A549 (cell line): Measurements from ENCODE around the gene NLGN2. TPM values are rescaled to one million over a fixed set of nuclear protein-coding genes. Genes with fewer than 3 reads are reported as not detected.
A peak's percentile ranks its signal among the peaks of the same experiment; 100 is the strongest.

Experiments
- ATAC-seq, 2 experiments: fragments of 200-7000 bp in 1 of 2; fragments of >200 bp in 1 of 2; cut with Nextera tagmentation in 1 of 2; cut with Tn5 transposase in 1 of 2; 3 replicates each; pipeline versions ENCODE4 v1.8.0 to v1.9.1; 2018 to 2020; ENCODE audit warnings: mild to moderate bottlenecking in 1 of 2, moderate library complexity in 1 of 2
- CTCF ChIA-PET: fragments of 300-600 bp; sonication (Branson Sonifier 250); formaldehyde crosslinking; extraction: SDS; loops from one replicate; lab custom pipeline; 2021; ENCODE audit warnings: antibody characterized with exemption, inconsistent platforms; lab: Yijun Ruan, JAX
- POLR2A ChIA-PET: fragments of 350-600 bp; formaldehyde crosslinking; extraction: SDS; loops from one replicate; lab custom pipeline; 2021; ENCODE audit warnings: antibody characterized with exemption, inconsistent platforms; lab: Yijun Ruan, JAX
- DNase-seq, 2 experiments: peaks; one replicate each; pipeline versions ENCODE4 v3.0.0 to v3.0.0-alpha.2; 2011 to 2016; ENCODE audit warnings: low read depth in 1 of 2, low spot score in 1 of 2
- FAIRE-seq: peaks from 2 replicates; lab custom pipeline; 2011; peaks lifted over from hg19 to GRCh38; lab: Jason Lieb, UNC
- H3K27ac ChIP-seq, 2 experiments: fragments of >200 bp; sonication (Bioruptor Twin); formaldehyde crosslinking; 3 replicates each; pipeline ENCODE4 v1.5.1; 2016 to 2017
- H3K4me1 ChIP-seq: fragments of >200 bp; sonication (Bioruptor Twin); formaldehyde crosslinking; 3 replicates; pipeline ENCODE4 v1.6.1; 2016
- H3K4me2 ChIP-seq: fragments of >200 bp; sonication (Bioruptor Twin); formaldehyde crosslinking; 3 replicates; pipeline ENCODE4 v1.6.1; 2016
- H3K4me3 ChIP-seq: fragments of >200 bp; sonication (Bioruptor Twin); formaldehyde crosslinking; 3 replicates; pipeline ENCODE4 v1.5.1; 2016
- H3K9me3 ChIP-seq: fragments of >200 bp; sonication (Bioruptor Twin); formaldehyde crosslinking; 3 replicates; pipeline ENCODE4 v1.6.1; 2016
- ESRRA ChIP-seq: fragments of 150-350 bp; IDR thresholded peaks from 2 replicates; pipeline ENCODE4 v1.6.1; 2014; ENCODE audit warnings: mild to moderate bottlenecking, low read length, borderline replicate concordance
- FOSL2 ChIP-seq, 2 experiments: fragments of 450-650 bp in 1 of 2; fragments of >200 bp in 1 of 2; sonication (Bioruptor Twin) in 1 of 2; formaldehyde crosslinking; IDR thresholded peaks; 2 replicates each; pipeline versions ENCODE4 v1.5.0 to v1.6.1; 2016 to 2020; ENCODE audit warnings: mild to moderate bottlenecking in 1 of 2, moderate library complexity in 1 of 2
- HEYL ChIP-seq: fragments of 250-450 bp; sonication (Bioruptor Pico); IDR thresholded peaks from 2 replicates; pipeline ENCODE4 v1.8.0; 2021; ENCODE audit warnings: mild to moderate bottlenecking, moderate library complexity
- JUN ChIP-seq, 2 experiments: fragments of >200 bp; sonication (Bioruptor Twin); formaldehyde crosslinking; IDR thresholded peaks; 2 replicates in 1 of 2; 3 replicates in 1 of 2; pipeline ENCODE4 v1.6.1; 2016 to 2017
- JUNB ChIP-seq: fragments of >200 bp; sonication (Bioruptor Twin); formaldehyde crosslinking; IDR thresholded peaks from 2 replicates; pipeline ENCODE4 v1.6.1; 2016
- KDM5A ChIP-seq: fragments of 200-600 bp; sonication (generic); IDR thresholded peaks from 2 replicates; pipeline ENCODE4 v1.6.1; 2016; ENCODE audit warnings: antibody characterized with exemption, mild to moderate bottlenecking
- MYC ChIP-seq: IDR thresholded peaks from 2 replicates; pipeline ENCODE4 v1.6.1; 2012; ENCODE audit warnings: mild to moderate bottlenecking, inconsistent platforms, low read length, improper control_type of control experiment, borderline replicate concordance
- NPAS2 ChIP-seq: fragments of 250-450 bp; sonication (Bioruptor Pico); IDR thresholded peaks from 2 replicates; pipeline ENCODE4 v1.8.0; 2022; ENCODE audit warnings: mild to moderate bottlenecking, moderate library complexity, borderline replicate concordance
- PHF8 ChIP-seq: fragments of 200-600 bp; sonication (generic); IDR thresholded peaks from 2 replicates; pipeline ENCODE4 v1.6.1; 2016; ENCODE audit warnings: low read depth, mild to moderate bottlenecking, antibody characterized with exemption, moderate library complexity, borderline replicate concordance
- POLR2A ChIP-seq: IDR thresholded peaks from 2 replicates; pipeline ENCODE4 v1.6.1; 2012; ENCODE audit warnings: mild to moderate bottlenecking, low read length
- RAD21 ChIP-seq, 2 experiments: fragments of >200 bp in 1 of 2; sonication (Bioruptor Twin) in 1 of 2; formaldehyde crosslinking in 1 of 2; IDR thresholded peaks in 1 of 2; conservative IDR thresholded peaks in 1 of 2; 2 replicates in 1 of 2; 3 replicates in 1 of 2; pipeline ENCODE4 v1.6.1; 2012 to 2018; ENCODE audit warnings: inconsistent platforms in 1 of 2
- RARB ChIP-seq: fragments of 250-450 bp; sonication (Bioruptor Pico); IDR thresholded peaks from 2 replicates; pipeline ENCODE4 v1.8.0; 2021; ENCODE audit warnings: mild to moderate bottlenecking, moderate library complexity
- RNF2 ChIP-seq: fragments of 200-600 bp; sonication (generic); IDR thresholded peaks from 2 replicates; pipeline ENCODE4 v1.6.1; 2016; ENCODE audit warnings: low read depth, mild to moderate bottlenecking, antibody characterized with exemption, moderate library complexity, borderline replicate concordance
- SMC3 ChIP-seq: fragments of >200 bp; sonication (Bioruptor Twin); formaldehyde crosslinking; IDR thresholded peaks from 3 replicates; pipeline ENCODE4 v1.6.1; 2018; ENCODE audit warnings: inconsistent platforms
- ZFP36 ChIP-seq: fragments of 450-650 bp; IDR thresholded peaks from 2 replicates; pipeline ENCODE4 v1.6.1; 2014; ENCODE audit warnings: borderline replicate concordance; ENCODE audit not compliant: partially characterized antibody
- whole genome bisulfite sequencing: methylation state at CpG from one replicate; pipeline ENCODE4 v1.1.6; 2017; ENCODE audit errors: missing lambda C conversion rate; 5-methylcytosine and 5-hydroxymethylcytosine counted together
- polyA plus RNA-seq, 4 experiments: library from polyadenylated mRNA; depleted of rRNA in 3 of 4; stranded (reverse); fragments of >200 nt; fragmentation: RNase III in 1 of 4; extraction: RNeasy Plus Mini Kit Qiagen cat#74134 plus additional on column Dnase treatment in 1 of 4; gene quantifications; 2 replicates in 3 of 4; 3 replicates in 1 of 4; pipeline ENCODE4 v1.2.3, GENCODE V29; 2011 to 2017
- TF ChIP-seq, protein P1 (sequence below): fragments of 250-450 bp; sonication (Bioruptor Pico); IDR thresholded peaks from 2 replicates; pipeline ENCODE4 v1.5.0; 2021; ENCODE audit warnings: mild to moderate bottlenecking, moderate library complexity, borderline replicate concordance
- TF ChIP-seq, protein P2 (sequence below): IDR thresholded peaks from 2 replicates; pipeline ENCODE4 v1.6.1; 2012
- TF ChIP-seq, protein P3 (sequence below): IDR thresholded peaks from 2 replicates; pipeline ENCODE4 v1.6.1; 2012; ENCODE audit warnings: low read depth, borderline replicate concordance
- TF ChIP-seq, protein P4 (sequence below): IDR thresholded peaks from 2 replicates; pipeline ENCODE4 v1.6.1; 2012
- TF ChIP-seq, protein P5 (sequence below): fragments of >200 bp; sonication (Bioruptor Twin); formaldehyde crosslinking; IDR thresholded peaks from 2 replicates; pipeline ENCODE4 v1.6.1; 2016
- TF ChIP-seq, protein P6 (sequence below): fragments of >200 bp; sonication (Bioruptor Twin); formaldehyde crosslinking; IDR thresholded peaks from 3 replicates; pipeline ENCODE4 v1.5.1; 2016
- TF ChIP-seq, protein P7 (sequence below): fragments of 250-450 bp; sonication (Bioruptor Pico); IDR thresholded peaks from 2 replicates; pipeline ENCODE4 v1.5.0; 2020; ENCODE audit warnings: low read depth, mild to moderate bottlenecking, moderate library complexity

The NLGN2 gene
- polyA plus RNA-seq, 2 of the 4 experiments (the other 2 are of a cell fraction) = 4.1 to 27.5 TPM

DNA sequence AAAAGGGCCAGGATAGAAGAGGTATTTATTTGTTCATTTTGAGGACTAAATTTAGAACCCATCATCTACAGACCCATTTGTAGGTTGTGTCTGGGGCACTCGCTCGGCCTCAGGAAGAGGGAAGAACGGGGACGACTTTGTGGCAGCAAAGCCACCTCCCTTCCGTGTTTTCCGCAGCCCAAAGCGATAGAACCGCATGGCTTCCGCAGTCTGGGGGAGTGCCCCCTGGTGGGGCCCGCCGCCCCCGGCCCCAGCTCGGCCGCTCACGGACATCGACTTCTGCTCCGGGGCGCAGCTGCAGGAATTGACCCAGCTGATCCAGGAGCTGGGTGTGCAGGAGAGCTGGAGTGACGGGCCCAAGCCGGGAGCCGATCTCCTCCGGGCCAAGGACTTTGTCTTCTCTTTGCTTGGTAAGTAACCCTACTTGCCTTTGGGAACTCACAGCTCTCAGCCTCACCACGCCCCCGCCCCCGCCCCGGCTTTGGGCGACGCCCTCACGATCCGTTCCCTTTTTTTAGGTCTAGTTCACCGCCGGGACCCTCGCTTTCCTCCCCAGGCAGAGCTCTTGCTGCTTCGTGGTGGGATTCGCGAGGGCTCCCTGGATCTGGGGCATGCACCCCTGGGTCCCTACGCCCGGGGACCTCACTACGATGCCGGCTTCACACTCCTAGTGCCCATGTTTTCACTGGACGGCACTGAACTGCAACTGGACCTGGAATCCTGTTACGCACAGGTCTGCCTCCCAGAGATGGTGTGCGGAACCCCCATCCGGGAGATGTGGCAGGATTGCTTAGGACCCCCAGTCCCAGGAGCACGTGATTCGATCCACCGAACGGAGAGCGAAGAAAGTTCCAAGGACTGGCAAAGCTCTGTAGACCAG, 28.3 kb downstream of the NLGN2 start:
- peak overlapping the region; percentile 62 to 85 for H3K27ac ChIP-seq
- CTCF ChIA-PET = interaction anchor here (0.8 to 17.0 kb wide), 48 partner anchors 11 to 484 kb away, joined by 3 to 342 read pairs (median 9); partner anchors contain the start of genes CHRNB1, KCTD11, PLSCR3 and SENP3
- no peak for FAIRE-seq
- 33% methylated on average over 40 of the region's 49 CpGs for WGBS
- ATAC-seq = peak; percentile 37 to 48
- no peaks in the 10 kb centered on the region for H3K9me3 ChIP-seq
- TF ChIP-seq PHF8 (0 out of 2 replicates have a peak, but pooled peaks have one; percentile 19), JUNB (no peak), KDM5A (no peak), RNF2 (peak; percentile 64; the same call in 1 of the 2 replicates)
- TF ChIP-seq, protein P1, sequence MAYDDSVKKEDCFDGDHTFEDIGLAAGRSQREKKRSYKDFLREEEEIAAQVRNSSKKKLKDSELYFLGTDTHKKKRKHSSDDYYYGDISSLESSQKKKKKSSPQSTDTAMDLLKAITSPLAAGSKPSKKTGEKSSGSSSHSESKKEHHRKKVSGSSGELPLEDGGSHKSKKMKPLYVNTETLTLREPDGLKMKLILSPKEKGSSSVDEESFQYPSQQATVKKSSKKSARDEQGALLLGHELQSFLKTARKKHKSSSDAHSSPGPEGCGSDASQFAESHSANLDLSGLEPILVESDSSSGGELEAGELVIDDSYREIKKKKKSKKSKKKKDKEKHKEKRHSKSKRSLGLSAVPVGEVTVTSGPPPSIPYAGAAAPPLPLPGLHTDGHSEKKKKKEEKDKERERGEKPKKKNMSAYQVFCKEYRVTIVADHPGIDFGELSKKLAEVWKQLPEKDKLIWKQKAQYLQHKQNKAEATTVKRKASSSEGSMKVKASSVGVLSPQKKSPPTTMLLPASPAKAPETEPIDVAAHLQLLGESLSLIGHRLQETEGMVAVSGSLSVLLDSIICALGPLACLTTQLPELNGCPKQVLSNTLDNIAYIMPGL (CRISPR knock-in tag) = no peak
- TF ChIP-seq, all 56 proteins: peak for 2
- Histone ChIP-seq H3K4me1 (peaks cover 30% of the 10 kb centered on the region), H3K4me3 (peak overlapping the region; percentile 55), H3K4me2 (peak overlapping the region; percentile 86)
- DNase-seq = peak; percentile 59 to 65
- POLR2A ChIA-PET = interaction anchor here (0.9 to 3.0 kb wide), 14 partner anchors 8 to 252 kb away, joined by 3 to 31 read pairs (median 4); partner anchors contain the start of genes MPDU1, PLSCR3, POLR2A and SLC35G6

DNA sequence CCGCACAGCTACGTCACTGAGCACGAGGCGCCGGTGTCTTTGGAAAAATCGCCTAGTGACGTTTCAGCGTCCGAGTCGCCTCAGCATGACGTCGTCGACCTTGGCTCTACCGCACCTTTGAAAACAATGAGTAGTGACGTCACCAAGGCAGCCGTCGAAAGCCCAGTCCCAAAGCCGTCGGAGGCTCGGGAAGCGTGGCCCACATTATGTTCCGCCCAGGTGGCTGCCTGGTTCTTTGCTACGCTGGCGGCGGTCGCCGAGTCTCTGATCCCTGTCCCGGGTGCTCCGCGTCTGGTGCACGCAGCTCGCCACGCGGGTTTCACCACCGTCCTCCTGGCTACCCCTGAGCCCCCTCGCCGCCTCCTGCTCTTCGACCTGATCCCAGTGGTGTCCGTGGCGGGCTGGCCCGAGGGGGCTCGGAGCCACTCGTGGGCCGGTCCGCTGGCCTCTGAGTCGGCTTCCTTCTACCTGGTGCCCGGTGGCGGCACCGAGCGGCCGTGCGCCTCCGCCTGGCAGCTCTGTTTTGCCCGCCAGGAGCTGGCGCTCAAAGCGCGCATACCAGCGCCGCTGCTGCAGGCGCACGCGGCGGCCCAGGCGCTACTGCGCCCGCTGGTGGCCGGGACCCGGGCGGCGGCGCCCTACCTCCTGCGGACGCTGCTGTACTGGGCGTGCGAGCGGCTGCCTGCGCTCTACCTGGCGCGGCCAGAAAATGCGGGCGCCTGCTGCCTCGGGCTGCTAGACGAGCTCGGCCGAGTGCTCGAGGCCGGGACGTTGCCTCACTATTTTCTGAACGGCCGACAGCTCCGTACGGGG, 29.1 kb downstream of the NLGN2 start:
- CTCF ChIA-PET = interaction anchor here (0.6 to 17.0 kb wide), 70 partner anchors 11 to 483 kb away, joined by 3 to 342 read pairs (median 6); partner anchors contain the start of genes CHRNB1, KCTD11, NLGN2 and PLSCR3
- FAIRE-seq (peak; percentile 68), ATAC-seq (peak; percentile 70 to 86), DNase-seq (peak; percentile 87 to 92)
- POLR2A ChIA-PET = interaction anchor here (0.6 to 3.0 kb wide), 12 partner anchors 18 to 251 kb away, joined by 3 to 31 read pairs (median 4); partner anchors contain the start of genes PLSCR3, POLR2A, SLC35G6 and TMEM256
- H3K4me3 ChIP-seq = peak overlapping the region; percentile 55
- 30% methylated on average over 36 of the region's 92 CpGs for WGBS
- TF ChIP-seq RAD21 (conservative IDR thresholded peaks at IDR 0.05 in 1 of 2, IDR thresholded peaks at IDR 0.05 in 1 of 2) (peak; percentile 75 to 95), JUN (IDR thresholded peaks at IDR 0.05) (peak in 1 of 2 experiments; percentile 75; a peak in 2 of 5 replicates), POLR2A (no peak), ESRRA (no peak), MYC (peak; percentile 100), FOSL2 (IDR thresholded peaks at IDR 0.05) (no peak), FOSL2 (CRISPR knock-in tag; IDR thresholded peaks at IDR 0.05) (peak; percentile 46; the same call in 1 of the 2 replicates), SMC3 (peak; percentile 98), ZFP36 (no peak), HEYL (CRISPR knock-in tag) (no peak), RARB (CRISPR knock-in tag) (no peak), NPAS2 (CRISPR knock-in tag) (peak; percentile 75; the same call in 1 of the 2 replicates)
- TF ChIP-seq, protein P2, sequence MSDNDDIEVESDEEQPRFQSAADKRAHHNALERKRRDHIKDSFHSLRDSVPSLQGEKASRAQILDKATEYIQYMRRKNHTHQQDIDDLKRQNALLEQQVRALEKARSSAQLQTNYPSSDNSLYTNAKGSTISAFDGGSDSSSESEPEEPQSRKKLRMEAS = peak; percentile 96
- TF ChIP-seq, protein P3, sequence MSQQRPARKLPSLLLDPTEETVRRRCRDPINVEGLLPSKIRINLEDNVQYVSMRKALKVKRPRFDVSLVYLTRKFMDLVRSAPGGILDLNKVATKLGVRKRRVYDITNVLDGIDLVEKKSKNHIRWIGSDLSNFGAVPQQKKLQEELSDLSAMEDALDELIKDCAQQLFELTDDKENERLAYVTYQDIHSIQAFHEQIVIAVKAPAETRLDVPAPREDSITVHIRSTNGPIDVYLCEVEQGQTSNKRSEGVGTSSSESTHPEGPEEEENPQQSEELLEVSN = peak; percentile 83
- TF ChIP-seq, protein P4, sequence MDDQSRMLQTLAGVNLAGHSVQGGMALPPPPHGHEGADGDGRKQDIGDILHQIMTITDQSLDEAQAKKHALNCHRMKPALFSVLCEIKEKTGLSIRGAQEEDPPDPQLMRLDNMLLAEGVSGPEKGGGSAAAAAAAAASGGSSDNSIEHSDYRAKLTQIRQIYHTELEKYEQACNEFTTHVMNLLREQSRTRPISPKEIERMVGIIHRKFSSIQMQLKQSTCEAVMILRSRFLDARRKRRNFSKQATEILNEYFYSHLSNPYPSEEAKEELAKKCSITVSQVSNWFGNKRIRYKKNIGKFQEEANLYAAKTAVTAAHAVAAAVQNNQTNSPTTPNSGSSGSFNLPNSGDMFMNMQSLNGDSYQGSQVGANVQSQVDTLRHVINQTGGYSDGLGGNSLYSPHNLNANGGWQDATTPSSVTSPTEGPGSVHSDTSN = no peak; the same call in 1 of the 2 replicates
- TF ChIP-seq, protein P5, sequence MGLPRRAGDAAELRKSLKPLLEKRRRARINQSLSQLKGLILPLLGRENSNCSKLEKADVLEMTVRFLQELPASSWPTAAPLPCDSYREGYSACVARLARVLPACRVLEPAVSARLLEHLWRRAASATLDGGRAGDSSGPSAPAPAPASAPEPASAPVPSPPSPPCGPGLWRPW = no peak
- TF ChIP-seq, protein P6, sequence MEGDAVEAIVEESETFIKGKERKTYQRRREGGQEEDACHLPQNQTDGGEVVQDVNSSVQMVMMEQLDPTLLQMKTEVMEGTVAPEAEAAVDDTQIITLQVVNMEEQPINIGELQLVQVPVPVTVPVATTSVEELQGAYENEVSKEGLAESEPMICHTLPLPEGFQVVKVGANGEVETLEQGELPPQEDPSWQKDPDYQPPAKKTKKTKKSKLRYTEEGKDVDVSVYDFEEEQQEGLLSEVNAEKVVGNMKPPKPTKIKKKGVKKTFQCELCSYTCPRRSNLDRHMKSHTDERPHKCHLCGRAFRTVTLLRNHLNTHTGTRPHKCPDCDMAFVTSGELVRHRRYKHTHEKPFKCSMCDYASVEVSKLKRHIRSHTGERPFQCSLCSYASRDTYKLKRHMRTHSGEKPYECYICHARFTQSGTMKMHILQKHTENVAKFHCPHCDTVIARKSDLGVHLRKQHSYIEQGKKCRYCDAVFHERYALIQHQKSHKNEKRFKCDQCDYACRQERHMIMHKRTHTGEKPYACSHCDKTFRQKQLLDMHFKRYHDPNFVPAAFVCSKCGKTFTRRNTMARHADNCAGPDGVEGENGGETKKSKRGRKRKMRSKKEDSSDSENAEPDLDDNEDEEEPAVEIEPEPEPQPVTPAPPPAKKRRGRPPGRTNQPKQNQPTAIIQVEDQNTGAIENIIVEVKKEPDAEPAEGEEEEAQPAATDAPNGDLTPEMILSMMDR = peak; percentile 99
- TF ChIP-seq, protein P7, sequence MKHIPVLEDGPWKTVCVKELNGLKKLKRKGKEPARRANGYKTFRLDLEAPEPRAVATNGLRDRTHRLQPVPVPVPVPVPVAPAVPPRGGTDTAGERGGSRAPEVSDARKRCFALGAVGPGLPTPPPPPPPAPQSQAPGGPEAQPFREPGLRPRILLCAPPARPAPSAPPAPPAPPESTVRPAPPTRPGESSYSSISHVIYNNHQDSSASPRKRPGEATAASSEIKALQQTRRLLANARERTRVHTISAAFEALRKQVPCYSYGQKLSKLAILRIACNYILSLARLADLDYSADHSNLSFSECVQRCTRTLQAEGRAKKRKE (CRISPR knock-in tag) = no peak
- H3K4me2 ChIP-seq = peak overlapping the region; percentile 86
- peaks cover 31% of the 10 kb centered on the region for H3K4me1 ChIP-seq
- H3K9me3 ChIP-seq = no peaks in the 10 kb centered on the region
- H3K27ac ChIP-seq = peak overlapping the region; percentile 52 to 85
